Caco-2 (cell line): ENCODE data around the gene FBXL19. TPM values are rescaled to one million over a fixed set of nuclear protein-coding genes. Genes with fewer than 3 reads are reported as not detected.

Source experiments
- BruUV-seq: library from RNA; stranded (reverse); fragments of 400-500 nt; replicated peaks from 2 replicates; lab custom pipeline; 2021; lab: Mats Ljungman, UMichigan
- CTCF ChIA-PET: fragments of 300-600 bp; sonication (Branson Sonifier 250); formaldehyde crosslinking; loops from one replicate; lab custom pipeline; 2022; ENCODE audit warnings: antibody characterized with exemption; lab: Charles Lee
- POLR2A ChIA-PET: fragments of 300-600 bp; sonication (Branson Sonifier 250); formaldehyde crosslinking; loops from one replicate; lab custom pipeline; 2022; ENCODE audit warnings: antibody characterized with exemption; lab: Charles Lee
- DNase-seq, 2 experiments: peaks; one replicate each; pipeline versions ENCODE4 v3.0.0 to v3.0.0-alpha.2; 2020 to 2022
- H3K27me3 ChIP-seq: replicated peaks from 2 replicates; pipeline ENCODE4 v1.6.0; 2011; ENCODE audit warnings: low read length; ENCODE audit not compliant: control insufficient read depth, insufficient read depth
- H3K36me3 ChIP-seq: 2 replicates; pipeline ENCODE4 v1.5.1; 2011; ENCODE audit warnings: low read length; ENCODE audit not compliant: control insufficient read depth, insufficient read depth
- H3K4me1 ChIP-seq: fragments of 250-450 bp; sonication (Bioruptor Pico); 2 replicates; pipeline ENCODE4 v1.5.1; 2020; ENCODE audit warnings: mild to moderate bottlenecking
- H3K4me3 ChIP-seq: 2 replicates; pipeline ENCODE4 v1.5.1; 2011; ENCODE audit warnings: low read depth, mild to moderate bottlenecking, control low read depth, low read length
- H3K9me3 ChIP-seq: fragments of 250-450 bp; sonication (Bioruptor Pico); 2 replicates; pipeline ENCODE4 v1.5.1; 2020; ENCODE audit warnings: mild to moderate bottlenecking, moderate library complexity
- H3K27ac Mint-ChIP-seq: one replicate; pipeline ENCODE4 v1.8.0; 2022; ENCODE audit warnings: mixed read lengths; ENCODE audit not compliant: unreplicated experiment
- H3K27me3 Mint-ChIP-seq: one replicate; pipeline ENCODE4 v1.8.0; 2022; ENCODE audit warnings: mixed read lengths; ENCODE audit not compliant: insufficient read depth, unreplicated experiment
- H3K36me3 Mint-ChIP-seq: one replicate; pipeline ENCODE4 v1.8.0; 2022; ENCODE audit warnings: mild to moderate bottlenecking, mixed read lengths; ENCODE audit not compliant: insufficient read depth, unreplicated experiment
- H3K4me1 Mint-ChIP-seq: one replicate; pipeline ENCODE4 v1.8.0; 2022; ENCODE audit warnings: low read depth, mixed read lengths; ENCODE audit not compliant: unreplicated experiment
- H3K4me3 Mint-ChIP-seq: one replicate; pipeline ENCODE4 v1.8.0; 2022; ENCODE audit warnings: mild to moderate bottlenecking, moderate library complexity, mixed read lengths; ENCODE audit not compliant: unreplicated experiment
- H3K9me3 Mint-ChIP-seq: one replicate; pipeline ENCODE4 v1.8.0; 2022; ENCODE audit warnings: mixed read lengths; ENCODE audit not compliant: unreplicated experiment
- intact Hi-C: fragments of 100-400 bp; cut with micrococcal nuclease; formaldehyde crosslinking; loops from one replicate; pipeline ENCODE4 v1.10.0; 2022; ENCODE audit not compliant: unreplicated experiment
- total RNA-seq: library from RNA; stranded (reverse); gene quantifications from 2 replicates; pipeline ENCODE4 v1.2.3, GENCODE V29; 2022
- TF ChIP-seq, protein P1 (sequence below), 2 experiments: fragments of 200-600 bp in 1 of 2; IDR thresholded peaks; 1 replicate in 1 of 2; 2 replicates in 1 of 2; pipeline versions ENCODE4 v1.5.1 to v1.8.0; 2011 to 2022; ENCODE audit warnings: antibody characterized with exemption in 1 of 2, control low read depth in 1 of 2, inconsistent platforms in 1 of 2, low read depth in 1 of 2, low read length in 1 of 2, mild to moderate bottlenecking in 1 of 2, moderate library complexity in 1 of 2; ENCODE audit not compliant: insufficient read depth in 1 of 2, severe bottlenecking in 1 of 2, unreplicated experiment in 1 of 2

The FBXL19 gene
- total RNA-seq, 1 experiment from 2014 or later, result 20.2 TPM

DNA sequence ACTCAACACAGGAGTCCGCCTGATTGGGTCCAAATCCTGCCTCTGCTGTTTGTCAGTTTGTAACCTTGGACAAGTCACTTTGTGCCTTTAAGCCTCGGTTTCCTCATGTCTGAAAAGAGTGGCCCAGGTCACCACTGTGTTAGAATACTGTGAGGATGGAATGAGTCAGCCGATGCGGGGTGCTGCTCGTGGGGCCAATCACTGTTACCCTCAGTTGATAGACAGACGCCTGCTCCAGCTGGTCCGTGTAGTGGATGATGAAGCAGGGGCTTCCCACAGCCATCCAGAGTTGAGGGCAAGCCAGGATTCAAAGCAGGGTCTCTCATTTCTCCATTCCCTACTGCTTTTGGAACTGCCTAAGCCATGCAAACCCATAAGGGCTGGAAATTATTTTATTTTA lies 5.8 kb downstream of the FBXL19 start:
- Mint-ChIP-seq H3K9me3 (no peaks in the 10 kb centered on the region), H3K4me1 (no peaks in the 10 kb centered on the region), H3K27ac (no peak overlapping the region), H3K4me3 (no peak overlapping the region), H3K36me3 (peaks cover 17% of the 10 kb centered on the region), H3K27me3 (no peaks in the 10 kb centered on the region)
- BruUV-seq, result no TSS peak
- TF ChIP-seq, protein P1, sequence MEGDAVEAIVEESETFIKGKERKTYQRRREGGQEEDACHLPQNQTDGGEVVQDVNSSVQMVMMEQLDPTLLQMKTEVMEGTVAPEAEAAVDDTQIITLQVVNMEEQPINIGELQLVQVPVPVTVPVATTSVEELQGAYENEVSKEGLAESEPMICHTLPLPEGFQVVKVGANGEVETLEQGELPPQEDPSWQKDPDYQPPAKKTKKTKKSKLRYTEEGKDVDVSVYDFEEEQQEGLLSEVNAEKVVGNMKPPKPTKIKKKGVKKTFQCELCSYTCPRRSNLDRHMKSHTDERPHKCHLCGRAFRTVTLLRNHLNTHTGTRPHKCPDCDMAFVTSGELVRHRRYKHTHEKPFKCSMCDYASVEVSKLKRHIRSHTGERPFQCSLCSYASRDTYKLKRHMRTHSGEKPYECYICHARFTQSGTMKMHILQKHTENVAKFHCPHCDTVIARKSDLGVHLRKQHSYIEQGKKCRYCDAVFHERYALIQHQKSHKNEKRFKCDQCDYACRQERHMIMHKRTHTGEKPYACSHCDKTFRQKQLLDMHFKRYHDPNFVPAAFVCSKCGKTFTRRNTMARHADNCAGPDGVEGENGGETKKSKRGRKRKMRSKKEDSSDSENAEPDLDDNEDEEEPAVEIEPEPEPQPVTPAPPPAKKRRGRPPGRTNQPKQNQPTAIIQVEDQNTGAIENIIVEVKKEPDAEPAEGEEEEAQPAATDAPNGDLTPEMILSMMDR (IDR thresholded peaks at IDR 0.05; ENCODE audit: insufficient read depth in 1 of 2, low read depth in 1 of 2, low read length in 1 of 2, severe bottlenecking in 1 of 2, unreplicated experiment in 1 of 2), result no peak
- H3K4me1 ChIP-seq, result no peaks in the 10 kb centered on the region
- no peak for DNase-seq
- no peaks in the 10 kb centered on the region for H3K27me3 ChIP-seq
- POLR2A ChIA-PET, result no interaction called here
- H3K9me3 ChIP-seq, result no peaks in the 10 kb centered on the region
- H3K4me3 ChIP-seq, result no peak overlapping the region
- CTCF ChIA-PET, result interaction anchor here (1.7 kb wide), 1 partner anchor 13 kb away, joined by 17 read pairs; no protein-coding TSS in a partner anchor
- H3K36me3 ChIP-seq, result peaks cover 3% of the 10 kb centered on the region
- intact Hi-C loops, result loop anchor here (10.0 kb wide), 1 partner anchor 274 kb away; the partner anchor contains the start of genes FBRS and PRR14

DNA sequence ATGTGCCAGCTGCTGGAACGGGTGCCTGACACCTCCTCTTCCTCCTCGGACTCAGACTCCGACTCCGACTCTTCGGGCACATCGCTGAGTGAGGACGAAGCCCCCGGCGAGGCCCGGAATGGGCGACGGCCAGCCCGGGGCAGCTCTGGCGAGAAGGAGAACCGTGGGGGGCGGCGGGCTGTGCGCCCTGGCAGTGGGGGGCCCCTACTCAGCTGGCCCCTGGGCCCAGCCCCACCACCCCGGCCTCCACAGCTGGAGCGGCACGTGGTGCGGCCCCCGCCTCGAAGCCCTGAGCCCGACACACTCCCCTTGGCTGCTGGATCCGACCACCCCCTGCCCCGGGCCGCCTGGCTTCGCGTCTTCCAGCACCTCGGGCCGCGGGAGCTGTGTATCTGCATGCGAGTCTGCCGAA lies 6.8 kb downstream of the FBXL19 start:
- Histone ChIP-seq H3K4me3 (no peak overlapping the region), H3K36me3 (peaks cover 3% of the 10 kb centered on the region), H3K9me3 (no peaks in the 10 kb centered on the region), H3K27me3 (no peaks in the 10 kb centered on the region), H3K4me1 (no peaks in the 10 kb centered on the region)
- ChIA-PET POLR2A (no interaction called here), CTCF (no interaction called here)
- DNase-seq, result no peak
- TF ChIP-seq, protein P1 (IDR thresholded peaks at IDR 0.05; ENCODE audit: insufficient read depth in 1 of 2, low read depth in 1 of 2, low read length in 1 of 2, severe bottlenecking in 1 of 2, unreplicated experiment in 1 of 2), result no peak
- no peaks in the 10 kb centered on the region for H3K4me1 Mint-ChIP-seq
- H3K9me3 Mint-ChIP-seq, result no peaks in the 10 kb centered on the region
- peaks cover 19% of the 10 kb centered on the region for H3K36me3 Mint-ChIP-seq
- no TSS peak for BruUV-seq
- no peak overlapping the region for H3K27ac Mint-ChIP-seq
- intact Hi-C loops, result no loop called here
- no peak overlapping the region for H3K4me3 Mint-ChIP-seq
- no peaks in the 10 kb centered on the region for H3K27me3 Mint-ChIP-seq

DNA sequence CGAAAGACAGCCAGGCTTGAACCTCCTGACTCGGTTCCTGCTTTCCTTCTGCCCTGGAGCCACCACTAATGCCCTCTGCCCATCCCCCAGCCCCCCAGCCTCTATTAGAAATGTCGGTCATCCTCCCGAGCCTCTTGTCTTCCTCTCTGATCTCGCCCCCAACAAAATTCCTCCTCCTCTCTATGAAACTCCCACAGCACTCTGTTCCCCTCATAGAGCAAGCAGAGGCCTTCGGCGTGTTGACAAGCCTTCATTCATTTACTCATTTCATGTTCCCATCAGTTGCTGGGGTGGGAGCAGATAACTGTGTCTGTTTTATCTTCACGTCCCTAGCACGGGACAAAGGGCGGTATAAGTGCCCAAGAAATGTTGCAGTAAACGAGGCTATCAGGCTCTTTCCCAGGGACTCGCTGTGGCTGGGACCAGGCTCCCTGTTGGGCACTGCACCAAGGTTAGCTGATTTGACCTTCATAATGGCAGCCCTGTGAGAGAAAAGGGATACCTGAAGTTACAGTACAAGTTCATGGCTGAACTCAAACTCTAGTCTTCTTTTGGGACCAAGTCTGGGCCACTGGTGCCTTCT lies 7.8 kb downstream of the FBXL19 start:
- intact Hi-C loops, result no loop called here
- no peaks in the 10 kb centered on the region for H3K27me3 ChIP-seq
- H3K4me3 ChIP-seq, result no peak overlapping the region
- H3K27ac Mint-ChIP-seq, result no peak overlapping the region
- ChIA-PET CTCF (no interaction called here), POLR2A (no interaction called here)
- no peaks in the 10 kb centered on the region for H3K9me3 ChIP-seq
- TF ChIP-seq, protein P1 (IDR thresholded peaks at IDR 0.05; ENCODE audit: insufficient read depth in 1 of 2, low read depth in 1 of 2, low read length in 1 of 2, severe bottlenecking in 1 of 2, unreplicated experiment in 1 of 2), result no peak
- H3K9me3 Mint-ChIP-seq, result no peaks in the 10 kb centered on the region
- no peaks in the 10 kb centered on the region for H3K27me3 Mint-ChIP-seq
- DNase-seq, result no peak
- no peaks in the 10 kb centered on the region for H3K4me1 ChIP-seq
- BruUV-seq, result no TSS peak
- no peaks in the 10 kb centered on the region for H3K4me1 Mint-ChIP-seq
- no peak overlapping the region for H3K4me3 Mint-ChIP-seq
- H3K36me3 ChIP-seq, result peaks cover 3% of the 10 kb centered on the region
- peaks cover 26% of the 10 kb centered on the region for H3K36me3 Mint-ChIP-seq
